Measurements from ENCODE around the gene MTERF2.

- TF ChIP-seq POLR2AphosphoS5 (IDR thresholded peaks at IDR 0.05; ENCODE audit: low read depth, low read length) (no peak), CTCF (IDR thresholded peaks at IDR 0.05) (no peak)
These were observed 47.1 kb upstream of the MTERF2 start for GRCh38 chr12:107033758-107034739.
